ENCODE measurements around the gene PANK1. TPM values are rescaled to one million over a fixed set of nuclear protein-coding genes. Genes with fewer than 3 reads are reported as not detected.
A peak's percentile ranks its signal among the peaks of the same experiment; 100 is the strongest.

The PANK1 gene
- total RNA-seq, 1 donor from 2014 or later = 1.6 TPM

- DNase-seq (ENCODE audit: low read depth in 2 of 2) = no peak
Observed at GRCh38 chr10:89652806-89653370, 7.8 kb upstream of the PANK1 start.

GRCh38 chr10:89651916-89652573 lies 7.0 kb upstream of the PANK1 start:
- DNase-seq (ENCODE audit: low read depth in 2 of 2) = no peak

- DNase-seq (ENCODE audit: low read depth in 2 of 2) = no peak
Observed at GRCh38 chr10:89651205-89651915, 6.3 kb upstream of the PANK1 start.

GRCh38 chr10:89649051-89649450 lies 4.0 kb upstream of the PANK1 start:
- DNase-seq (ENCODE audit: low read depth in 2 of 2) = no peak

GRCh38 chr10:89648074-89648473 lies 3.0 kb upstream of the PANK1 start:
- DNase-seq (ENCODE audit: low read depth in 2 of 2) = no peak

- DNase-seq (ENCODE audit: low read depth in 2 of 2) = no peak
Observed at GRCh38 chr10:89646889-89647657, 2.0 kb upstream of the PANK1 start.

- DNase-seq (ENCODE audit: low read depth in 2 of 2) = no peak
Observed at GRCh38 chr10:89645742-89646172, 715 bp upstream of the PANK1 start.

- DNase-seq (ENCODE audit: low read depth in 2 of 2) = peak; percentile 52 to 60
Observed at GRCh38 chr10:89644691-89644966, 413 bp downstream of the PANK1 start.

GRCh38 chr10:89643812-89644690 lies 991 bp downstream of the PANK1 start:
- DNase-seq (ENCODE audit: low read depth in 2 of 2) = peak; percentile 83 to 95

GRCh38 chr10:89643431-89643811 lies 1.6 kb downstream of the PANK1 start:
- no peak for DNase-seq (ENCODE audit: low read depth in 2 of 2)

- DNase-seq (ENCODE audit: low read depth in 2 of 2) = no peak
Observed at GRCh38 chr10:89642193-89642592, 2.8 kb downstream of the PANK1 start.

GRCh38 chr10:89640241-89640640 lies 4.8 kb downstream of the PANK1 start:
- no peak for DNase-seq (ENCODE audit: low read depth in 2 of 2)

GRCh38 chr10:89639326-89639725 lies 5.7 kb downstream of the PANK1 start:
- no peak for DNase-seq (ENCODE audit: low read depth in 2 of 2)

- DNase-seq (ENCODE audit: low read depth in 2 of 2) = no peak
Observed at GRCh38 chr10:89637113-89637512, 7.9 kb downstream of the PANK1 start.

- DNase-seq (ENCODE audit: low read depth in 2 of 2) = no peak
Observed at GRCh38 chr10:89634637-89635036, 10.4 kb downstream of the PANK1 start.

GRCh38 chr10:89633484-89633883 lies 11.6 kb downstream of the PANK1 start:
- no peak for DNase-seq (ENCODE audit: low read depth in 2 of 2)

- no peak for DNase-seq (ENCODE audit: low read depth in 2 of 2)
Observed at GRCh38 chr10:89632824-89633223, 12.2 kb downstream of the PANK1 start.

GRCh38 chr10:89627830-89628229 lies 17.2 kb downstream of the PANK1 start:
- DNase-seq (ENCODE audit: low read depth in 2 of 2) = no peak

GRCh38 chr10:89625041-89625765 lies 19.8 kb downstream of the PANK1 start:
- no peak for DNase-seq (ENCODE audit: low read depth in 2 of 2)

- DNase-seq (ENCODE audit: low read depth in 2 of 2) = no peak
Observed at GRCh38 chr10:89624020-89624419, 21.0 kb downstream of the PANK1 start.

- no peak for DNase-seq (ENCODE audit: low read depth in 2 of 2)
Observed at GRCh38 chr10:89622151-89622550, 22.9 kb downstream of the PANK1 start.
